Ecto neural progenitor cell (in vitro differentiated cells): Measurements from ENCODE around the gene CAMKMT.

ENCODE experiments used
- DNase-seq: peaks from one replicate; pipeline ENCODE4 v3.0.0-alpha.2; 2018; ENCODE audit warnings: low spot score

The CAMKMT gene

DNA sequence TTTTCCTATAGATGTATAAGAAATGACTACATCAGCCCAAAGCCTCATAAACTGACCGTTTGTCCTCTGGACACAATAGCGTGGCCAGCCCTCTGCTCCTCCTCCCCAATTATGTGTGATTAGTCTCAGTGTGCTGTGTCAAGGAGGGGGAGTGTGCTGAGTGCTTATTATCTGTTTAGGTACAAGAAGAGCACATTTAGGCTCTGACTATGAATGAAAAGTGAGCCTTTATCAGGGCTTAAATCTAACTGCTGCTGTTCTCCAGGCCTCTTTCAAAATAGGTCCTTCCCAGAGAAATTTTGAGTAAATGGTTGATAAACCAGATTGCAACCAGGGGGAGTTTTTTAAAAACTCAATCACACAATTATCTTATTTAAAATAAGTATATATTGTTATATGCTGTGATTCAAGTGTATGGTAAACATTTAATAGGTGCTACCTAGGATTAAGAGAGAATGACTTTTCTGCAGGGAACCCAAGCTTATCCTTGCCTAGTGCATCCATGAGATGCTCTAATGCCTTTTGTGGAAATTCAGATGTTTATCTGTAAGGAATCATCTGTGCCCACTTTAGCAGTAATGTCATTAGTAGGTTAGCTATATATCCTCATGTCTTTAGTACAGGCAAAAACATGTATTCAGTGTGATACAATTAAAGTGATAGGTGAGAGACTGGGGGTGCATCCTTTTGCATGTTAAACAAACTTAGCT lies 411.1 kb downstream of the CAMKMT start:
- DNase-seq: no peak

DNA sequence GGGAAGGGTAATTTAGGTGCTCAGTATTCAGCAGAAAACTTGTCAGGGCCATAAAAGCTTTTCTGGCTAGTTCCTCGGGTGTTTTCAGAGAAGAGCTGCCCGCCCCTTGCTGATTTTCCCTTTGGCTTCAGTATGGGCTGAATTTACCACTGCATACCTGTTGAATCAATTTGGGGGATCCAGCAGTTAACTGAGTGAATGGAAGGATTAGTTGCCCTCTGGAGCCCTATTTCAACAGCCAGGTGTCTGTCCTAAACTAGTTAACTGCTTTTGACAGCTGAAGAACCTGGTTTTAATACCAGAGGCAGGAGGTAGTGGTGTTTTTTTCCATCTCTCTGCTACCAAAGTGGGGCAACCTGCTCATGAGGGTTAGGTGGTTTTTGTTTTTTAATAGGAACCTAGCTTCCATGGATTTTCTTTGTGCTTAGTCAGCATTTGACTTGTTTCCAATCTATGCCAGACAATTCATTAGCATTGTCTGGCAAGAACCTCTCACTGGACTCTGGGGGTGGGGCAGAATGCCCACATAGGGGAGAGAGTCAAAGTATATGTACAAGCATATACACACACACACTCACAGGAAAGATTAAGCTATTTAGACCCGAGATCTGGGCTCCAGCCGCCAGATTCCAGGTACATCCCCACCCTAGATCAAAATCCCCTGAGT lies 413.2 kb downstream of the CAMKMT start:
- DNase-seq: no peak

GRCh38 chr2:44777036-44777435 lies 415.3 kb downstream of the CAMKMT start:
- no peak for DNase-seq

GRCh38 chr2:44777537-44777936 lies 415.8 kb downstream of the CAMKMT start:
- no peak for DNase-seq

GRCh38 chr2:44778221-44778654 lies 416.5 kb downstream of the CAMKMT start:
- peak; percentile 77 for DNase-seq

GRCh38 chr2:44778671-44779476 lies 417.1 kb downstream of the CAMKMT start:
- DNase-seq: peak; percentile 68

DNA sequence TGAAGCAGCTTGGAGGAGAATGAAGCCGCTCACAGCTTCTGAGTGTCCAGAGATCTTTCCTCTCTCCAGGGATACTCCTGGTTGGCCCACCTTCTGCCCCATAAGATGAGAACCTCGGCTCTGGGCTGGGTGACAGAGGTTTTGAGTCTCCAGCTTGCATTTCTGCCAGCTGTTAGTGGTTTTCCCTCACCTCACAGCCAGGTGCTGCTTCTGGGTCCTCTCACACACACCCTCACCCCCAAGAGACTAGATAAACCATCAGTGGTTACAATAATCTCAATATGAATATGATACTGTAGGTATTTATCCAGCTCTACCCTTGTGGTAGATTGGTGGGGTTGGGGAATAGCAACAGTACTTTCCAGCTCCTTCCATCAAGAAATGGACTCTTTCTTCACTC lies 418.0 kb downstream of the CAMKMT start:
- DNase-seq: no peak

- no peak for DNase-seq
These were observed 418.7 kb downstream of the CAMKMT start for GRCh38 chr2:44780406-44780805.

GRCh38 chr2:44785433-44785832 lies 423.7 kb downstream of the CAMKMT start:
- DNase-seq: no peak

- no peak for DNase-seq
These were observed 424.5 kb downstream of the CAMKMT start for GRCh38 chr2:44786045-44786816.

DNA sequence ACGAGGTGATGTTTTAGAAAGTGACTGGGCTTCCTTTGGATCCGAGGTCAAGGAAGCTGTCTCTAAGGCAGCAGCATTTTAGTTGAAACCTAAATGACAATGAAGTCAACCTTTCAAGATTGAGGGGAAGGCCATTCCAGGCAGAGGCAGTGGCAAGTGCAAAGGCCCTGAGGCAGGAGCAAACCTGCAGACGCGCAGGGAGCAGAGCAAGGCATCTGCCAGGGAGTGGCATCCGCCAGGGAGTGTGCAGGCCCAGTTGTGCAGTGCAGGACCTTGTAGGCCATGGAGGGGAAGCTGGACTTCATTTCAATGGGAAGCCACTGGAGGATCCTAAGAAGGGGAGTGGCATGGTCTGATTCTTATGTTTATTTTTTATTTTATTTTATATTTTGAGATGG lies 425.1 kb downstream of the CAMKMT start:
- DNase-seq: no peak

GRCh38 chr2:44787663-44788062 lies 425.9 kb downstream of the CAMKMT start:
- no peak for DNase-seq

DNA sequence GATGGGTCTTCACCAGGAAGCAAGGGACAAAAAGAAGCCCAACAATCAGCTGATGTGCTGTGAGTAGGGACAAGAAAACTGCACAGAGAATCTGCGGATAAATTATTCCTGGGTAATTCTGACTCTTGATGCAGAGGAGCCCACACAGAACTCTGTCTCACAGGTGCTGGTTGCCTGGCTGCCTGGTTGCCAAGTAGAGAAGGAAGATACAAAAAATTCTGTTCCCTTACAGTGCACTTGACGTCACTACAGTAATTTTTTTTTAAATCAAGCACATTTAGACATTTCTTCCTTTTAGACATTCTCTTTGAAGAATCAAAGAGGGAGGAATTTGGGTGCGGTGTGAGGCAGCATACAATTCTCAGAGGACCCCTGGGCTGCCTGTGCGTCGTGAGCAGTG lies 427.7 kb downstream of the CAMKMT start:
- no peak for DNase-seq

GRCh38 chr2:44789971-44790721 lies 428.4 kb downstream of the CAMKMT start:
- no peak for DNase-seq

GRCh38 chr2:44793322-44793870 lies 431.6 kb downstream of the CAMKMT start:
- no peak for DNase-seq

DNA sequence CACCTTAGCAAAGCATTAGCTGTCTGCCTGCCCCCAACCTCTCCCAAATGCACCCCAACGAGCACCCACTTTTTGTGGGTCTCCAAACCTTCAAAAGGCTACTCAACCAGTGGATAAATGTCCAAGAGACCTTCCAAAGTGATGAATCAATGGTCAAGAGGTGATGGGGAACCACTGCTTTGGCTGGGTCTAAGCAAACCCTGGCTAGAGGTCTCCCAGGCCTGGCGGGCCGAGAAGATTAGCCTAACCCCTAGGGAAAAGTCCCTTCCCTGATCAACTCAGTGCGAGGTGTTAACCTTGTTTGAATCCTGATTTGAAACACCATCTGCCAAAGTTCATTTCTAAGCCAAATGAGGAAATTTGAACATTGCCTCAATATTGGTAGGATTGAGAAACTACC lies 435.0 kb downstream of the CAMKMT start:
- no peak for DNase-seq

DNA sequence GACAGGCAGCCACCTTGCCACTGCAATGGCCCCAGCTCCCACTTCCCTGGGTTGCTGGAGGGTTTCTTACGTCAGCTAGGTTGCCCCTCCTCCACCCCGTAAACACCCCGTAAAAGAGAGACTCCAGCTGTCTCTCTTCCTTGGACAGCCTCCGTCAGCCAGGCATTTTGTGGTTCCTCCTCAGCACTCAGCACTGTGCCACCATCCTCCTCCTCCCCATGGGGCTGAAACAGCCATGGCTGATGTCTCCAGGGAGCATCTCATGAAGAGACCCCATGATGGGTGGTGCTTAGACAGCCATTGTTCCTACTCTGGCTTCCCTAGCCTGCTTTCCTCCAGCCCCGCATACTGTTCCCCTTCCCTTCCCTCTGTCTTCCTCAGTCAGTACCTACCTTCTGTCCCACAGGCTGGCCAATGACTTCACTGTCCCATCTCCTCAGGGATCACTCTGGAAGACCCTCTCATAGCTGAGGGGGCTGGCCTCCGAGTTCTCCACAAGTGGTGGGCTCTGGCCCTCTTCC lies 436.5 kb downstream of the CAMKMT start:
- no peak for DNase-seq

DNA sequence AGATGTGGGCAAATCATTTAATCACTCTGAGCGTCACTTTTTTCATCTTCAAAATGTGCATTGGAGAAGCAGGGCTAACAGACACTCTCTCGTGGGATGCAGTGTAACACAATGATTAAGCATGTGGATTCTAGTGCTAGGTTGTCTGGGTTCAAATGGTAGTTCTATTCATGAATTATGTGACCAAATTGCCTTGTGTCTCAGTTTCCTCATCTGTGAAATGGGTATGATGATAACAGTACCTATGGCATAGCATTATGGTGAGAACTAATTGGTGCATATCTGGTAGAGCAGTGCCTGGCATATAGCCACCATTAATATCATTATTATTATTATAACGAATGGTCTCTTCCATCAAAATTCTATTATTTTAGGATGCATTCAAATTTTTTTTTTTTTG lies 437.4 kb downstream of the CAMKMT start:
- DNase-seq: no peak

- no peak for DNase-seq
These were observed 438.0 kb downstream of the CAMKMT start for GRCh38 chr2:44799754-44800153.

DNA sequence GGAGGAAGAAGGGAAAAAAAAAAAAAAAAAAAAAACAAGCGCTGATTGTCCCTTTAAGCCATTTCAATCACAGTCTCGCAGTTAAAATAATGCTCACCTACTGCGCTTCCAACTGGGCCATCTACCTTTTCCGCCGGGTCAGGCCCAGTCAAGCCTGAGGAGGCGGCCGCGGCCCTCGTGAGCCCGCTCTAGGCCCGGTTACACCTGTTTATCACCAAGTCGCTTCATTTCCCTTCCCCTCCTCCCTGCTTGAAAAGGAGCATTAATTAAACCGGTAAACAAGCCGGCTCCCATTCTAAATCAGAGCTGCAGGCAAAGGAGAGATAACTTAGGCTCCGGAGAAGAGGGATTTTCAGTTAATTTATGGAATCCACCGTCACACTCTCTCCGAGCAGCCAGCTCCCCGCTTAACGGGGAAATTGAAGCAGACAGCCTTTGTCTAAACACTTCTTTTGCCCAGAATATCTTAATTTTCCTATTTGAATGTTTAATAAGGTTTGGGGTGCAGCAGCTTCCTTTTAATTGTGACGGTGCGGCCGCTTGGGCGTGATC lies 439.6 kb downstream of the CAMKMT start:
- no peak for DNase-seq
